ENCODE results near the gene LMTK3. TPM values are rescaled to one million over a fixed set of nuclear protein-coding genes. Genes with fewer than 3 reads are reported as not detected.
A peak's percentile ranks its signal among the peaks of the same experiment; 100 is the strongest.

LMTK3 gene
- total RNA-seq, 1 donor from 2014 or later = 4.9 TPM

DNA sequence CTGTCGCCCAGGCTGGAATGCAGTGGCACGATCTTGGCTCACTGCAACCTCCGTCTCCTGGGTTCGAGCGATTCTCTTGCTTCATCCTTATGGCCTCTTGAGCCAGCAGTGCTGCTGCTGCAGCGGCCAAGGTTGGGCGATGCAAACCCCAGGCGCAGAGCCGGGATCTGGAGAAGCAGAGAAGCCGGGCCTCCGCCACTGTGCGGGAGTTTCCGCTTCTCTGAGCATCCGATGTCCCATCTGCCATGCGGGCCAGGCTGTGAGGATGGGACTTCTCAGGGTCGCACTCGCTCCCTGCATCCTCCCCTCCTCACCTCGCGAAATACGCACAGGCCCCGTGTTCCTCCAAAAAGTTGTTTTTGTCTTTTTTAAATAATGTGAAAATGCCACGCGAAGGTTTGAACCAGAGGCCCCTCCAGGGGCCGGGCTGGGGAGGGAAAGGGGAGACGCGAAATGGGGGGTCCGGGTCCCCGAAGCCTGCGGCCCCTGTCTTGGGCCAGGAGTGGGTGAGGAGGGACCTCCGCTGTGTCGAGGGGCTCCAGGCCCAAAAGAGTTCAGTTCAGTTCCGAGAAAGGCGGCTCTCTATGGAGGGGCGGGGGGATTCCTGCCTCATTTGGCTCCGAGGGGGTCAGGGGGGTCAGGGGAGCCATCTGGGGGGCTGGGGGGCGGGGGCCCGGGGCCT lies 26.6 kb downstream of the LMTK3 start:
- ATAC-seq = no peak

GRCh38 chr19:48484247-48484893 lies 27.3 kb downstream of the LMTK3 start:
- ATAC-seq = no peak

DNA sequence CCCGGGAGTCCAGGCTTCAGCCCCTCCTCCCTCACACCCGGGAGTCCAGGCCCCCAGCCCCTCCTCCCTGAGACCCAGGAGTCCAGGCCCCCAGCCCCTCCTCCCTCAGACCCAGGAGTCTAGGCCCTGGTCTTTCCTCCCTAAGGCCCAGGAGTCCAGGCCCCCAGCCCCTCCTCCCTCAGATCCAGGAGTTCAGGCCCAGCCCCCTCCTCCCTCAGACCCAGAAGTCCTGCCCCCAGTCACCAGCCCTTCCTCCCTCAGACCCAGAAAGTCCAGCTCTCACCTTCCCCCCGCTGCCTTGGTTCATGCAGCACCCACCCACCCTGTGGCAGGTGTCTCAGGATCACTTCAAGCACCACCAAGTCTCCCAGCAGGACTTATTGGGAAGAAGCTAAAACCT lies 28.3 kb downstream of the LMTK3 start:
- ATAC-seq = no peak

- peak; percentile 12 for ATAC-seq
Observed at GRCh38 chr19:48481846-48482639, 29.6 kb downstream of the LMTK3 start.

DNA sequence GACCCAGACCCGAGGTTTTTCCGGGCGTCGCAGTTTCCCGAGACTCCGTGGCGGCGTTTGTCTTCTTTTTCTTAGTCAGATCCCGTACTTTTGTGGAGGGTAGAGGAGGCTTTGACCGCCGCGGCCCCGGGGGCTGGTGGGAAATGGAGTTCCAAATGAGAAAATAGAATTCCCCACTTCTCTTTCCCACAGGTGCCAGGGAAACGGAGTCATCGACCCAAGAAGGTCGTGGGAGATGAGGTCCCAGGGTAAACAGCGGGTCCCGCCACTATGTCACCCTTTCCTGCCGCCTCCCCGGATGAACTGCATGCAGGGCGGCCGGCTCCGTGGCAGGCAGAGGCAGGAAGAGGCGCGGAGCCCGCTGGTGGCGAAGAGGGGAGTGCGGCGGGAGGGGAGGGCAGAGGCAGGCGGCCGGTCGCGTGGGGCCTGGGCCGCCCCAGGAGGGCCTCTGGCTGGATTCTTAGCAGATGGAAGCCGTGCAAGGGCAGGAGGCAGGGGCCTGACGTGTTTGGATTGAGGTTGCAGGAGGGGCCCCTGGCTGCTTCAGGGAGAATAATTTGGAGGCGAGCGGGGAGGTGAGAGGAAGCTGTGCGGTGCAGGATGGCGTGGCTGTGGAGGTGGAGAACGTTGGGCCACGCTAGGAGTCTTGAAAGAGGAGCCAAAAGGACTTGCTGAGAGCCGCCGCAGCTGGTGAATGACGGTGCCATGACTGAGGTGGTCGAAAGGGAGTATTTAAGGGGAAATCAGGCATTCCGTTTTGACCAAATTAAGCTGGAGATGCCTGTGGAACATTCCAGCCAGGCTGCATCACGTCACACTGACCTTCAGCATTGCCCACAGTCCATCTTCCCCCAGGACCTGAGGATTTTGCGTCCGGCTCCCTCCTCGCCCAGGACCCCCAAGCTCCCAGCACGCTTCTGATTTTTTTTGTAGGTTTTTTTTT lies 30.8 kb downstream of the LMTK3 start:
- peak; percentile 33 for ATAC-seq

GRCh38 chr19:48480183-48480557 lies 31.5 kb downstream of the LMTK3 start:
- peak; percentile 48 for ATAC-seq

DNA sequence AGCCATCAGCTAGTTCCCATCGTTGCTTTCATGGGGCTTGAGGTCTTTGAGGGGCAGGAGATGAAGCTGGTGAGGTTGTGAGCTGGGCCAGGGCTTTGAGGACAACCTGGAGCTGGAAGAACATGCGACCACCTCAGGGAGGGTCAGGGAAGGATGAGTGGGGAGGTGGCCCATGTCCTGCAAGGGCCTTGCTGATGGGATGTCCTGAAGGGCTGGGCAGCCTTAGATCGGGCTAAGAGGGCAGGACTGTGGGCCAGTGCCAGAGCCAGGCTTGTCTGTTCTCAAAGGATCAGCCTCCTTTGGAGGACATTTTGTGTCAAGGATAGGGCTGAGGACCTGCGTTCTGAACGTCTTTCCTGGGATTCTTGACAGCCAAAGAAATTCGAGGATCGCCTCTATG lies 31.9 kb downstream of the LMTK3 start:
- peak; percentile 14 for ATAC-seq

DNA sequence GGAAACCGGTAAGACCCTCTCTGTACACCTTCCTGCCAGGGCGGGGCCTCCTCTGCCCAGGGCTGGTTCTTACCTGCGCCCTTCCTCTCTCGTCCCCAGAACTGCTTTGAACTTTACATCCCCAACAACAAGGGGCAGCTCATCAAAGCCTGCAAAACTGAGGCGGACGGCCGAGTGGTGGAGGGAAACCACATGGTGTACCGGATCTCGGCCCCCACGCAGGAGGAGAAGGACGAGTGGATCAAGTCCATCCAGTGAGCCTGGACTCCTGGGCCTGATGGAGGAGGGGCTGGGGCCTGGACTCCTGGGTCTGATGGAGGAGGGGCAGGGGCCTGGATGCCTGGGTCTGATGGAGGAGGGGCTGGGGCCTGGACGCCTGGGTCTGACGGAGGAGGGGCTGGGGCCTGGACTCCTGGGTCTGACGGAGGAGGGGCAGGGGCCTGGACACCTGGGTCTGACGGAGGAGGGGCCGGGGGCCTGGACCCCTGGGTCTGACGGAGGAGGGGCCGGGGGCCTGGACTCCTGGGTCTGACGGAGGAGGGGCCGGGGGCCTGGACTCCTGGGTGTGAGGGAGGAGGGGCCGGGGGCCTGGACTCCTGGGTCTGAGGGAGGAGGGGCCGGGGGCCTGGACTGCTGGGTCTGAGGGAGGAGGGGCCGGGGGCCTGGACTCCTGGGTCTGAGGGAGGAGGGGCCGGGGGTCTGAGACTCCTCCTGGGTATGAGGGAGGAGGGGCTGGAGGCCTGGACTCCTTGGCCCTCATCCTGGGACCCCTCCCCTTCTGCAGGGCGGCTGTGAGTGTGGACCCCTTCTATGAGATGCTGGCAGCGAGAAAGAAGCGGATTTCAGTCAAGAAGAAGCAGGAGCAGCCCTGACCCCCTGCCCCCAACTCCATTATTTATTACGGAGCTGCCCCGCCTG lies 33.0 kb downstream of the LMTK3 start:
- ATAC-seq = no peak

DNA sequence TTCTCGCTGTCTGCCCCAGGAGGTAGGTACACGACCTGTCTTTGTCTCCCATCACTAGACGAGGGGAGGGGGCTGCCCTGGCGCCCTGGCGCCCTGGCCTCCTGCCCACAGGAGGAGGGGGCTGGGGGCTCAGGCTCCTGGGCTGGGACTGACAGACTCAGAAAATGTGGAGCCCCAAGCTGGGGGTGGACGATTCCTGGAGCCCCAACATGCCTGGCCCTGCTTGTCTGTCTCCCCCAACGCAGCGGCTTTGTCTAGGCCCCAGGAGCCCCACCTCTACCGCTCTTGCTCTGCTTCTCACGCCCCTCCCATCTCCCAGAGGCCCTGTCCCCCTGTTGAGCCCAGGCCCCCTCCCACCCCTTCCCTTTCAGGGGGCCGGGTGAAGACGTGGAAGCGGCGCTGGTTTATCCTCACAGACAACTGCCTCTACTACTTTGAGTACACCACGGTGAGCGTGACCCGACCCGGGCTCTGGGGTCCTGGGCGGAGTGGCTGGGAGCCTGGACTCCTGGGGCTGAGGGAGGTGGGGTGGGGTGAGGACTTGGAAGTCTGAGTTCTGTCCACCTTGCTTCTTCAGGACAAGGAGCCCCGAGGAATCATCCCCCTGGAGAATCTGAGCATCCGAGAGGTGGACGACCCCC lies 33.8 kb downstream of the LMTK3 start:
- ATAC-seq = no peak

GRCh38 chr19:48477067-48477685 lies 34.5 kb downstream of the LMTK3 start:
- no peak for ATAC-seq

- no peak for ATAC-seq
Observed at GRCh38 chr19:48476176-48476575, 35.5 kb downstream of the LMTK3 start.

GRCh38 chr19:48475369-48476068 lies 36.1 kb downstream of the LMTK3 start:
- no peak for ATAC-seq

DNA sequence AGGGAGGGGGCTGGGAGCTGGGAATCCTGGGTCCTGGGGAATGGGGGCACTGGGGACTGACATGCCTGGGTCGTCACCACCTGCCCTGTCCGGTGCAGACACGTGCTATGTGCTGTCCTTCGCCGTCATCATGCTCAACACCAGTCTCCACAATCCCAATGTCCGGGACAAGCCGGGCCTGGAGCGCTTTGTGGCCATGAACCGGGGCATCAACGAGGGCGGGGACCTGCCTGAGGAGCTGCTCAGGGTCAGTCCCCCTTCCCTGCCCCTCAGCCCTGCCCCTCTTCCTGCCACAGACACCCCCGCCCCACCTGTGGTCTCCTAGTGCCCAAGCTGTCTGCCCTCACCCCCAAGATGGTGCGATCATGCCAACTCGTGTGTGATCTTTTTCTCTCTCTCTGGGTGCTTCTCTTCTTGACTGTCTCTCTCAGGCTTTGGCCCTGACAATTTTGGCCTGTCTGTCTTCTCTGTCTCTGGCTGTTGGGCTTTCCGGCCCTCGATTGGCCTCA lies 37.5 kb downstream of the LMTK3 start:
- ATAC-seq = no peak

DNA sequence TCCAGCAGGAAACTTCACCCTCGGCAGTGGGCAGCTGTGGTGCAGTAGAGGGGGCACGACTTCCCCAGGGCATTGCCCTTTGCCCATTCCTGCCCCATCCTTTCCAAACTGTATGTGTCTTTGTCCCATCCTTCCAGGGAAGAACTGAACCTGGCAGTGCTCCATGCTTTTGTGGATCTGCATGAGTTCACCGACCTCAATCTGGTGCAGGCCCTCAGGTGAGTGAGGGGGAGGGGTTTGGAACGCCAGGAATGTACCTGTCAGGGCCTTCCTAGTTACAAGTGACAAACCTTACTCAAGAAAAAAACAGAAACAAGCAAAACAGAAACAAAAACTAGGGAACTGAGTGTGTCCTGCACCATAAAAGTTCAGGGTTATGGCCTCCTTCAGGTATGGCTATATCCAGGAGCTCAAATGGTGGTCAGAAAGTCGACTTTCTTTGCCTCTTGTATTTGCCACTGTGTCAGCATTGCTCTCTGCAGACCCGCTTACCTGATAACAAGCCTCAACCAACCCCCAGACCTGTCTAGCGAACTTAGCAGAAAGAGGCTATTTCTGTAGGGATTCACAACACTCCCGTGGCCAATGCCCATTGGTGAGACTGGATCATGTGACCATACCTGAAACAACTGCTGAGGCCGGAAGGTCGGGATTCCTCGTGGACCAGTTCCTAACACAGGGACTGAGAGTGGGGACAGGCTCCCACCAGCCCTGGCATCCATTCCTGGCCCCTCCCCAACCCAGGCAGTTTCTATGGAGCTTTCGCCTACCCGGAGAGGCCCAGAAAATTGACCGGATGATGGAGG lies 38.3 kb downstream of the LMTK3 start:
- no peak for ATAC-seq

DNA sequence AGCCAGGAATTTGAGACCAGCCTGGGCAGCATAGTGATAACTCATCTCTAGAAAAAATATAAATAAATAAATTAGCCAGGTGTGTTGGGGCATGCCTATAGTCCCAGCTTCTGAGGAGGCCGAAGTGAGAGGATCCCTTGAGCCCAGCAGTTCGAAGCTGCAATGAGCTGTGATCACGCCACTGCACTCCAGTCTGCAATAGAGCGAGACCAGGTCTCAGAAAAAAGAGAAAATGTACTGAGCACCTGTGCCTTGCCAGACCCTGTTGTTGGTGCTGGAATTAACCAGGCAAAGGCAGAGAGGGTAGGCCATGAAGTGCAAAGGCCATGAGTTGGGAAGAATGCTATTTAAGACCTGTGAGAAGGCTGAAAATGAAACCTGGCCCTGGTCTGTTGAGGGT lies 39.8 kb downstream of the LMTK3 start:
- no peak for ATAC-seq

GRCh38 chr19:48470856-48471255 lies 40.8 kb downstream of the LMTK3 start:
- no peak for ATAC-seq

- no peak for ATAC-seq
Observed at GRCh38 chr19:48469934-48470680, 41.5 kb downstream of the LMTK3 start.

Data from esophagus mucosa (tissue), 1 donor.